C4-2B (cell line): ENCODE results near the gene HVCN1.
"Not testable (repeated sequence)": the region's sequence is repeated elsewhere in the genome, so short reads cannot be mapped to it uniquely, and the experiment has no call there.

Experiments used
- H3K27ac ChIP-seq: fragments of 450-650 bp; 2 replicates; pipeline ENCODE4 v1.5.1; 2017
- CTCF ChIP-seq: fragments of 450-650 bp; conservative IDR thresholded peaks from 2 replicates; pipeline ENCODE4 v1.5.1; 2017; ENCODE audit warnings: mild to moderate bottlenecking
- ZFX ChIP-seq: fragments of 450-650 bp; IDR thresholded peaks from 2 replicates; pipeline ENCODE4 v1.6.1; 2017

The HVCN1 gene

DNA sequence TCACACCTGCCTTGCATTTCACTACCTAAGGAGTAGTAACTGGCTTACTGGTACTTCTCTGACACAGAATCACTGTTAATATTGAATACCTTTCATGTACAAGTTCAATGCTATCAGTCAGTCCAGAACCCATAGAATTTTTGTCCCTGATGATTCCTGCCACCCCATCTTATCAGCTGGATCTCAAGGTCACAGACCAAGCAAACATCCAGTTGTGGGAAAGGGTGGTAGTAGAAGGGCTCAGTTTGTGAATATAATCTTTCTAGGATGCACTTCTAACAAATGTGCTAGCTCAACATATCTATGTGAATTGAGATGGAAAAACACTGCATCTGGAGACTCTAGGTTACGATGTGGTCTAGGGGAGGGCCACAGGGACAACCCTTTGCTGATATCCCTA is 39.7 kb upstream of the HVCN1 start:
- no peak overlapping the region for H3K27ac ChIP-seq

GRCh38 chr12:110726708-110727369 is 37.9 kb upstream of the HVCN1 start:
- TF ChIP-seq ZFX (no peak), CTCF (no peak)
- no peak overlapping the region for H3K27ac ChIP-seq

More for the DNA sequence above, 39.7 kb upstream of the HVCN1 start:
- TF ChIP-seq CTCF (no peak), ZFX (no peak)

GRCh38 chr12:110726028-110726427 is 37.1 kb upstream of the HVCN1 start:
- TF ChIP-seq CTCF (no peak), ZFX (no peak)
- no peak overlapping the region for H3K27ac ChIP-seq

- no peak overlapping the region for H3K27ac ChIP-seq
- no peak for TF ChIP-seq CTCF
- TF ChIP-seq ZFX, result no peak
These were observed 36.4 kb upstream of the HVCN1 start for GRCh38 chr12:110725267-110725666.

DNA sequence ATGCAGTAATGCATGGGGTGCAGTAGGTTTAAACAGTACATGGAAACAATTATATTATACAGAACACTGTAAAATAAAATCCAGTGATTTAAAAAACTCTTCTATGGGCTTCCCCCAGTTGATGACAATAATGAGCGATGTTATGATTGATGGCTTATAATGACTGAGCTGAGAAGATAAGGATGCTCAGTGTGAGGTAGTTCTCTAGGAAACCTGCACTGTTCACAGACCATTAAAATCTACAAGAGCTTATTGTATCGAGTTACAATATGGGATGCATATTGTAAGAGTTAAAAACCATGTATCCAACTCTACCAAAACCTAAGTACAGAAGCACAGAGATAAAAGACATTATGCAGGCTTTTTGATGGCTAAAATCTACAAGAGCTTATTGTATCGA is 34.0 kb upstream of the HVCN1 start:
- not testable (repeated sequence) for H3K27ac ChIP-seq

GRCh38 chr12:110721570-110721969 is 32.7 kb upstream of the HVCN1 start:
- H3K27ac ChIP-seq, result no peak overlapping the region
- TF ChIP-seq ZFX (no peak), CTCF (no peak)

GRCh38 chr12:110720516-110720915 is 31.6 kb upstream of the HVCN1 start:
- TF ChIP-seq ZFX (no peak), CTCF (no peak)
- no peak overlapping the region for H3K27ac ChIP-seq

- no peak overlapping the region for H3K27ac ChIP-seq
- TF ChIP-seq ZFX (no peak), CTCF (no peak)
These were observed 29.4 kb upstream of the HVCN1 start for GRCh38 chr12:110718222-110718908.
